ENCODE results near the gene CSTPP1.

CSTPP1 gene

DNA sequence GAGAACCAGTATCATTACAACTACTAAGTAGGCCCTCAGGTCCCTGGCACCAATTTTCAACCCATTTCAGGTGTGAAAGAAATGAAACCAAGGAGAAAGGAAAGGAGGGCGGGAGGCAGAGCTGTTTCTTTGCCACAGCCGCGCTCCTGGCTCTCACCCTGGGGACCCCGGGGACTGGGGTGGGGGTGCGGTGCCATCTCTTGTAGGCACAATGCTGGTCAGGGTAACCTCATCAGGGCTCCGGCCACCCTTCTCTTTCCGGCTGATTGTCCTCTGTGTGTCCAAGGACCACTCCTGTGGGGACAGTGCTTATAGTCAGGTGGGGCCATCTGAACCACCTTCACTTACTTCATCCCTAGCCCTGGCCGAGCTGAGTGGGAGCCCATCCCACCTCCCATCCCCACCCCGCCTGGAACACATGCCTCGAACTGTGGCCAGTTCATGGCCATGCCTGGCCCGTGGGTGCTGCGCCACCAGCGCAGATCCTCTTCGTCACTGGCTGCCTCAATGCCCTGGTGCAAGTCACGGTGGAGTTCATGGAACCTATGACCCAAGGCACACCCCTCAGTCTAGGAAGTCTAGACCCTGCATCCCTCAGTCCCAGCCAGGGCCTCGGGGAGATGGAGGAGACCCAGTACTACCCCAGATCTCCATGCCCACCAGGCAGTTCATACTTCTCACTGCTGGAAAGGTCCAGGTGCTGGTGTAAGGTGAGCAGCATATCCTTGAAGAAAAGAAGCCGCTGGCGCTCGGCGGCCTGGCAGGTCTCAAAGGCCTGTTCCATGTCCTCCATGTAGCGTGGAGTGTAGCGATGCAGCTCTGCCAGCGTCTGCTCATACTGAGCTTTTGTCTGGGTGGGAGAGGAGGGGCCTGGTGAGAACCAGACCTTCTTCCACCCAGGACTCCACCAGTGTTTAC lies 242.4 kb downstream of the CSTPP1 start:
- DNase-seq (ENCODE audit: insufficient read length, low spot score) (no peak), FAIRE-seq (no peak)
- TF ChIP-seq POLR2A (IDR thresholded peaks at IDR 0.05; ENCODE audit: low read depth, low read length): no peak

DNA sequence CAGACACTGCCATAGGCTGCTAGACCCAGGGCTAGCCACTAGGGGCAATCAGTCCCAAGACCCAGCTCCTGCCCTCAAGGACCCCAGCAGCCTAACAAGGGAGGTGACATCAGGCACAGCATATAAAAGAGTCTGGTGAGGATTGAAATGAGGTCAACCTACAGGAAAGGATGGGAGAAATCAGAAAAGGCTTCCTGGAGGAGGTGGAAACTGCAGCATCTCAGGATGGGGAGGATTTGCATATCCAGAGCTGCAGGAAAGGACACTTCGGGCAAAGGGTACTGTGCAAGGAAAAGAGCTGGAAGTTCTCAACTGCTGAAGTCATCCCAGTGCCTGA lies 243.1 kb downstream of the CSTPP1 start:
- FAIRE-seq: no peak
- peak; percentile 81 for DNase-seq (ENCODE audit: insufficient read length, low spot score)
- TF ChIP-seq POLR2A (IDR thresholded peaks at IDR 0.05; ENCODE audit: low read depth, low read length): no peak

DNA sequence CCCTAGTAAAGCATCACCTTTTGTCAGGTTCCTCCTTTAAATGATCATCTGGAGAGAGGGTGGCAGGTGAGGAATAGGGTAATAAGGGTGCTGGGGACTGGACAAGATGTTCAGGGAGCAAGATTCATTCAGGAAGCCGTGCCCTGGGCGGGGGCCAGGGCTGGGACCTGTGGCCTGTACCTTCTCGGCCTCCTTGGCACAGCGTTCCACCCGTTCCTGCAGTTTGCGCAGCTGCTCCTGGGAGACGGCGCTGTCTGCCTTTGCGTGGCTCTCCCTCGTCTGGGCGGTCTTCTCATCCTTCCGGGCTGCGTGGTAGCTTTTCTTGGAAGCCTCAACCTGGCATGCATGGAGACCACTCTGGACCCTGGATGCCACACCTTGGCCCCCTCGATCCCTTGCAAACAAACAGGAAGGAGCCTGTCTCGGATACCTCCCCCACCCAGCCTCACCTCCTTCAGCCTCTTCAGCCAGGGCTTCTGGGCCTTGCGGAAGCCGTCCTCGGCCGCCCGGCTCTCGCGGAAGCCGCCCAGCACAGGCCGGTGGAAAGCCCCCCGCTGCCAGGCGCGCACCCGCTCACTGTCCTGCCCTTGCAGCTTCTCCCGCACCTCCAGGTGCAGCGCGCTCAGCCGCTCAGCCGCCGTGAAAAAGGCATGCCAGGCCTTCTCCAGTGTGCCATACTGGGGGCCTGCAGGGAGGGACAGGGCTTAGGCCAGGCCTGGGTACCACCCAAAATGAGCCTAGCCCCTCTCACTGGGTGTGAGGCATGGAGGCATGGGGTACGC lies 243.6 kb downstream of the CSTPP1 start:
- TF ChIP-seq POLR2A (IDR thresholded peaks at IDR 0.05; ENCODE audit: low read depth, low read length): no peak
- FAIRE-seq (no peak), DNase-seq (ENCODE audit: insufficient read length, low spot score) (no peak)

DNA sequence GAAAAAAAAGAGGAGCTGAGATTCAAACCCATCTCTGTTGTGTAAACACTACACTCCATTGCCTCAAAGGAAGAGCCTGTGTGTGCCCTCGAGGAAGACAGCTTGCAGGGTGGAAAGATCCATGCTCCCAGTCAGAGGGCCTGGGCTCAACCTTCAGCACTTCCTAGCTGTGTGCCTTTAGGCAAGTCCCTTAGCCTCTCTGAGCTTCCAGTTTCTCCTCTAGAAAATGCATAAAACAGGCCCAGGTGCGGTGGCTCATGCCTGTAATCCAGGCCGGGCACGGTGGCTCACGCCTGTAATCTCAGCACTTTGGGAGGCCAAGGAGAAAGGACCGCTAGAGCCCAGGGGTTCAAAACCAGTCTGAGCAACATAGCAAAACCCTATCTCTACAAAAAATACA lies 244.7 kb downstream of the CSTPP1 start:
- DNase-seq (ENCODE audit: insufficient read length, low spot score): no peak
- no peak for FAIRE-seq

DNA sequence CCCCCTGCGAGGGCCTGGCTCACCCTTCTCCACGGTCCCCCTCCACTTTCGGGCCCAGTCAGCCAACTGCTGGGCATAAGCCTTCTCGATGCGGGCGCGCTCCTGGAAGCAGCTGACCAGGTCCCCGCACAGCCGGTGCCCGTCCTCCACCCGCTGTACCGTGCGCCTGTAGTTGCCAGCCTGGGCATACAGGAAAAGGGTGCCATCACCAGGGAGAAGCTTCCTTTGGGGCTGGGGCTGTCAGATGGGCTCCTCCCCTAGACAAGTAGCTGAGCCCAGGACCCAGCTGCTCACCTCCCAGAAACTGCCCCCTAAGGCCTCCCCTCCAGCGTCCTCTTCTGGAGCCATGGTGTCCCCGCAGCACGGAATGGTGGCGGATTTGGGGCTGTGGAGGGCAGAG lies 245.8 kb downstream of the CSTPP1 start:
- FAIRE-seq: no peak

More for the DNA sequence above, 244.7 kb downstream of the CSTPP1 start:
- TF ChIP-seq POLR2A (IDR thresholded peaks at IDR 0.05; ENCODE audit: low read depth, low read length): no peak

DNA sequence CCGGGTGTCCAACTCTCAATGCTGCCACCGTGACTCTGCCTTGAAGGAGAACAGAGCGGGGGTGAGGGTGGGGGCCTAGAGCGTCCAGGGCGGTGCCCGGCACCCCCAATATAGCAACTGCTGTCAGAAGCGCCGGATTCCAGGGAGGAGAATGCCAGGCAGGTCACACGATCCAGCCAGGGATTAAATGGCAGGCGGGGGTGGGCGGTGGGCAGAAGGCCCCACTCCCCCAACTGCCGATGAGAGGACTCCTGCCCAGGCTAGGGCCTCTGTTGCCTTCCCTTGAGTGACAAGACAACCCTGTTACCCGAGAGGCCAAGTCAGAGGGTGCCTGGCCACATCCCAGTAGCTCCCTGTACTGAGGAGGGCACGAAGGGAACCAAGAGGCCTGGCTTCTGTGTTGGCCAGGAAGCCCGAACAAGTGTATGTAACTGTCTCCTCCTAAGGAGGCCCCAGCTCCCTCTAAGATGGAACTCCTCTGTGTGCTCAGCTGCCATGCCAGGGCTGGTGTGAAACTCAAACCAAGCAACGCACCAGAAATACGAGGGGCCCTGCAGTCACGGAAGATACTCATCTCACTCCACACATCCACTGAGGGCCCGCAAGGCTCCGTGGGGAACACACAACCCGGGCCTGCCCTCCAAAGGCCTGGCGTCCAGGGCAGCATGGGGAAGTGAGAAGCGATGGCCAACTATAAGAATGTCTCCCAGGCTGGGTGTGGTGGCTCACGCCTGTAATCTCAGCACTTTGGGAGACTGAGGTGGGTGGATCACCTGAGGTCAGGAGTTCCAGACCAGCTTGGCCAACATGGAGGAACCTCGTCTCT lies 246.7 kb downstream of the CSTPP1 start:
- DNase-seq (ENCODE audit: insufficient read length, low spot score): no peak
- no peak for FAIRE-seq
- TF ChIP-seq POLR2A (IDR thresholded peaks at IDR 0.05; ENCODE audit: low read depth, low read length): no peak

More for the DNA sequence above, 245.8 kb downstream of the CSTPP1 start:
- DNase-seq (ENCODE audit: insufficient read length, low spot score): no peak
- TF ChIP-seq POLR2A (IDR thresholded peaks at IDR 0.05; ENCODE audit: low read depth, low read length): no peak

DNA sequence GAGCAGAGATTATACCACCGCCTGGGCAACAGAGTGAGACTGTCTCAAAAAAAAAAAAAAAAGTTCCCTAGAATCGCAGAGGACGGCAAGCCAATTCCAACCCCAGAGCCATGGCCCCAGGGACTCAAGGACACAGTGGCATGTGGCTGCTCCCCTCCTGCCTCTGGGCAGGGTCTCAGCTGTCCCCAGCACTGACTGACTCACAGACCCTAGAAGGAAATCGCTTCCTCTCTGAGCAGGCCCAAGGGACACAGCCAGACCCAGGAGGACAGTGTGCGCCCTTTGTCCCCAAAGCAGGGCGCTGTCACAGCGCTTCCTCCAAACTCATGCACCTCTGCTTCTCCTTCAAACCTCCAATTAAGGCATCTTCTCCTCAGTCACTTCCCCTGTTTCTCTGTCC lies 247.4 kb downstream of the CSTPP1 start:
- DNase-seq (ENCODE audit: insufficient read length, low spot score): no peak
- TF ChIP-seq POLR2A (IDR thresholded peaks at IDR 0.05; ENCODE audit: low read depth, low read length): no peak
- FAIRE-seq: no peak

DNA sequence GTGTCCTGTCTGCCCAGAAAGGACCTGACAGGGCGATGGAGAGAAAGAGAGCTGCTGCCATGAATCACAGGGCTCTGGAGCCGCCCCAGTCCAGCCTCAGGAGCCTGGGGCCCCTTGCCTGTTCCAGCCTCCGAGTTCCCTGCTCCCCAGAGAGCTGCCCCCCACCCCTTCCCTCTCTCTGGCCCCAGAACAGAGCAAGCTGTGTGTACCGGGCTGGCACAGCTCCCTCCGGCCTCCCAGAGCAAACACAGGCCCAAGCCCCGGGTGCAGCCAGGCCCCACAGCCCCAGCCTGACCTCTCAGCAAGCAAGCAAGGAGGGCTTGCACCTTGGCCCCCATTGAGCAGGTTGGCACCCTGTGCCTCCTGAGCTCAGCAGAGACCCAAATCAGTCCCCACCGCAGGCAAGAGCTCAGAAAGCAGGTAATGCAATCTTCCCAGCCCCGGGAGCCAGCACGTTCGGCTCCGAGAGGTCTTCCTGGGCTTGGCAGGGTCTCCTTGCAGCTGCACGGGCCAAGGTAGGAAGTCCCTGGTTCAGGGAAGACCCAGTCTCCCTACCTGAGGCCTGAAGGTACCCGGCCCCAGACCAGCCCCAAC lies 248.2 kb downstream of the CSTPP1 start:
- FAIRE-seq (no peak), DNase-seq (ENCODE audit: insufficient read length, low spot score) (no peak)
- TF ChIP-seq POLR2A (IDR thresholded peaks at IDR 0.05; ENCODE audit: low read depth, low read length): no peak

DNA sequence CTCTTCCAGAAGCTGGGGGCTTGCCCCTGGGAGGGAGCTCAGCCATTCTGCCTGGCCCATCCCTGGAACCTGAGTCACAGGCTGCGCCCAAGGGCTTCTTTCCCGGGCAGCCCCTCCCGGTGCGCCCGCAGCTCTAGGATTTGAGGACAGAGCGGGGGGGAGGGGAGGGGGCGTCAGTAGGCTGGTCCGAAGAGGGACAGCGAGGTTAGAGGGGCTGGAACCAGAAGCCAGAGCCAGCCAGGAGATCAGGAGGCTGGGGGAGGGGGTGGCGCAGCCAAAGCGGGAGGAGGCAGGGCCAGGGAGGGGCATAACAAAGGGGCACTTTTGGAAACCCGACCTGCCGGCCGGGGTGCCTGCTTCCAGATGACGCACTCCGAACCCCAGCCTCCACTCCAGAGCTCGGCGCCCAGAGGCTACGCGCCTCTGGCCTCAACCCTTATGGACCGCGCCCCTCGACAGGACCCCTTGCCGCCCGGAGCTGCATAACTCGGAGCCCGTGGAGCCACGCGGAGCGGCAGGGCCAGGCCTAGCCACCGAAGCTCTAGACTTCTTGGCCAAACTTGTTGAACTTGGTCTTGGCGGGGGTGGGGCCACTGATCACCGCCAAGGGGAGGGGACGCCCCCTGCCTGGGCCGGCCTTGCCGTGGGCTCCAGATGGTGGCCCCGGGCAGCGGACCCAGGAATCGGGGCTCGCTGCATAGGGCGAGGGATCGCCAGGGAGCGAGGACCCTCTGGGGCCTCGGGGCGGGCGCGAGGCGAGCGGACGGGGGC lies 248.9 kb downstream of the CSTPP1 start:
- FAIRE-seq (no peak), DNase-seq (ENCODE audit: insufficient read length, low spot score) (no peak)
- no peak for TF ChIP-seq POLR2A (IDR thresholded peaks at IDR 0.05; ENCODE audit: low read depth, low read length)

DNA sequence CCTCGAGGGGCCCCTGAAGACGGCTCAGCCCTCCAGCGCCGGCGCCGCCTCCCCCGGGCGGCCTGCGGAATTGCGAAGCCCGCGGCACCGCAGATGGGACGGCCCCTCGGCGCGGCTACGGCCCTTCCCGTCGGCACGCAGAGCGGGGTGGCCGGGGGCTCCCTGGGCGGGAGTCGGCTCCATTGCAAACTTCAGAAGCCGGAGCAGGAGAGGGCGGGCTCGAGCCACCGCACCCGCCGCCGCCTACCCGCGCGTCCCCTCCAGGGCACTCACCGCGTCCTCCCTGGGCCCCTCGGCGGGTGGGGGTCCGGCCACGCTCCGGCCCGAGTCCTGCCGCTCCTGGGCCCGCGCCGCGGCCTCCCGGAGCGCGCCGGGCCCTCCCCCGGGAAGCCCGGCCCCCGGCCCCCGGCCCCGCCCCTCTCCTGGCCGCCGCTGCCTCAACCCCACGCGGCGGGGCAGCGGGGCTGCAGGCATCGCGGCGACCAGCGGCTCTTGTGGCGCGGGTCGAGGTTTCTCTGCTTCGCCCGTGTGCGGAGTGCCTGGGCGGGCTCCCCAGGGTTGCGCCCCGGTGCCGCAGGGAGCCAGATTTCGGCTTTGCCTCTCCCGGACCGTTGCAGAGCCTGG lies 249.6 kb downstream of the CSTPP1 start, which contains the start of gene PACSIN3:
TSS of gene PACSIN3 (minus strand) at position 359 of the 624 bp plus-strand sequence. CDS start 3,707 bp downstream, outside the sequence.
- TF ChIP-seq POLR2A (IDR thresholded peaks at IDR 0.05; ENCODE audit: low read depth, low read length): peak; percentile 57; the same call in 1 of the 2 replicates
- FAIRE-seq (no peak), DNase-seq (ENCODE audit: insufficient read length, low spot score) (peak; percentile 72)

DNA sequence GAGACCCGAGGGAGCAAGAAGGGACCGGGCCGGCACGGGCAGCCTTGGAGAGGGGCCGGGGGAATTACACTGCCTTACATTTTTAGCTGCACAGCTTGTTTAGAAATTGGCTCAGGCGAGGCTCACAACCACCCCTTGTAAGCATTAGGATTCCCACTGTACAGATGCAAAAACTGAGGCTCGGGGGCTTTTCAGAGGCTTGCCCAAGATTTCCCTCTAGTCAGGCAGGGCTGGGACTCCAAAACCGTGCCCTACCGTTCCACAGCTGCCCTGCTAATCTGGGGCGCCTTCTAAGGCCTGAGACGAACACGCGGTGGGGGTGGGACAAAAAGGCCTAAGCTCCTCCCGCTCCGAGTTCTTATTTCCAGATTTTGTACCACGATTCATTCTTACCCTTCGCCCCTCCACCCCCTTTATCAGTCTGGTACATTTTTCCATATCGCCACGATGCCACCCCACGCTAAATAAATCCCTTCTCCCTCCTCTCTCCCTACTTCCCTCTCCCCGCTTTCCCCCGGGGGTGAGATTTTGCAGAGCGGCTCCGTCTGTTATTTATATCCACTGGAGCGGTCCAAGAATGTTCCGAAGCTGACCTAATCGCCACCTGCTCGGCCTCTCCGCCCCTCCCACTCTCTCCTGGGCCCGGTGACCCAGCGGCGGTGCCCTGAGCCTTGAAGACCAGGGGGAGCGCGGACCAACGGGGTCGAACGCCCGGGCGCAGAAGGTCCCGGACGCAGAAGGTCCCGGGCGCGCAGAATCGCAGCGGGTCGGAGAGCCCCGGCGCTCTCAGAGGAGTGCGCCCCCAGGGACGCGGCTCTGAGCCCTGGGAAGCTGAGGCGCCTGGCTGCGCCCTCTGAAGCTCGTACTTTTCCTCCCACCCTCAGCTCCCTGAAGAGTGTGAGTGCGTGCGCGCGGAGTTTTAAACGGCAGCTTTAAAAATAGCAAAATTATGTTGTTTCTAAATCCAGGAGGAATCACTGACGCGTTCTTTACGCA lies 250.4 kb downstream of the CSTPP1 start:
- DNase-seq (ENCODE audit: insufficient read length, low spot score) (no peak), FAIRE-seq (no peak)
- TF ChIP-seq POLR2A (IDR thresholded peaks at IDR 0.05; ENCODE audit: low read depth, low read length): no peak
